PC-3 (cell line): Measurements from ENCODE around the gene LDLRAP1.
"Not testable (repeated sequence)": the region's sequence is repeated elsewhere in the genome, so short reads cannot be mapped to it uniquely, and the experiment has no call there.

Experiments used
- EZH2 ChIP-seq: fragments of 300-600 bp; sonication (generic); IDR thresholded peaks from one replicate; pipeline ENCODE4 v1.6.1; 2017; ENCODE audit warnings: antibody characterized with exemption, mild to moderate bottlenecking, low read length; ENCODE audit not compliant: unreplicated experiment
- EZH2phosphoT487 ChIP-seq: fragments of 300-600 bp; sonication (generic); IDR thresholded peaks from 2 replicates; pipeline ENCODE4 v1.6.1; 2018; ENCODE audit warnings: mild to moderate bottlenecking, antibody characterized with exemption, low read length, borderline replicate concordance
- TF ChIP-seq, protein P1 (sequence below): fragments of 300-600 bp; sonication (generic); conservative IDR thresholded peaks from 2 replicates; pipeline ENCODE4 v1.5.1; 2017; ENCODE audit warnings: antibody characterized with exemption, low read depth, mild to moderate bottlenecking, low read length

DNA sequence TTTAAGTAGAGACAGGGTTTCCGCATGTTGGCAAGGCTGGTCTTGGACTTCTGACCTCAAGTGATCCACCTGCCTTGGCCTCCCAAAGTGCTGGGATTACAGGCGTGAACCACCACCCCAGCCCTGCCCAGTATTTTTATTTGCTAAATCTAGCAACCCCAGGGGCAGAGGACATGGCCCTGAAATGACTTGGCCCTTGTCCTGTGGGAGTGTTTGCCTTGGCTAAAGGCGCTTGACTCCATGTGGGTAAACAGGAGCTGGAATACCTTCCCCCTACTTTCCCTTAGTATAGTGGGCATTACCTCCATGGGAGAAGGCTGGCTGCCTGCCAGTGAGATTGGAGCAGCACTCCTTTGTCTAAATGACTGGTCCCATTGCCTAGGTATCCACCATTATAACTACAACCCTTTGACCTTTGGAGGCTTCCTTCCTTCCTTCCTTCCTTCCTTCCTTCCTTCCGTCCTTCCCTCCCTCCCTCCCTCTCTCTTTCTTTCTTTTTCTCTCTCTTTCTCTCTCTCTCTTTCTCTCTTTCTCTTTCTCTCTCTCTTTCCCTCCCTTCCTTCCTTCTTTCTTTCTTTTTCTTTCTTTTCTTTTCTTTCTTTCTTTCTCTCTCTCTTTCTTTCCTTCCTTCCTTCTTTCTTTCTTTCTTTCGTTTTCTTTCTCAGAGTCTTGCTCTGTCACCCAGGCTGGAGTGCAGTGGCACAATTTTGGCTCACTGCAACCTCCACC lies 57.7 kb downstream of the LDLRAP1 start:
- TF ChIP-seq, protein P1, sequence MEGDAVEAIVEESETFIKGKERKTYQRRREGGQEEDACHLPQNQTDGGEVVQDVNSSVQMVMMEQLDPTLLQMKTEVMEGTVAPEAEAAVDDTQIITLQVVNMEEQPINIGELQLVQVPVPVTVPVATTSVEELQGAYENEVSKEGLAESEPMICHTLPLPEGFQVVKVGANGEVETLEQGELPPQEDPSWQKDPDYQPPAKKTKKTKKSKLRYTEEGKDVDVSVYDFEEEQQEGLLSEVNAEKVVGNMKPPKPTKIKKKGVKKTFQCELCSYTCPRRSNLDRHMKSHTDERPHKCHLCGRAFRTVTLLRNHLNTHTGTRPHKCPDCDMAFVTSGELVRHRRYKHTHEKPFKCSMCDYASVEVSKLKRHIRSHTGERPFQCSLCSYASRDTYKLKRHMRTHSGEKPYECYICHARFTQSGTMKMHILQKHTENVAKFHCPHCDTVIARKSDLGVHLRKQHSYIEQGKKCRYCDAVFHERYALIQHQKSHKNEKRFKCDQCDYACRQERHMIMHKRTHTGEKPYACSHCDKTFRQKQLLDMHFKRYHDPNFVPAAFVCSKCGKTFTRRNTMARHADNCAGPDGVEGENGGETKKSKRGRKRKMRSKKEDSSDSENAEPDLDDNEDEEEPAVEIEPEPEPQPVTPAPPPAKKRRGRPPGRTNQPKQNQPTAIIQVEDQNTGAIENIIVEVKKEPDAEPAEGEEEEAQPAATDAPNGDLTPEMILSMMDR: not testable (repeated sequence)
- not testable (repeated sequence) for TF ChIP-seq EZH2, EZH2phosphoT487
